K562 (cell line): ENCODE results near the gene GLRX5. TPM values are rescaled to one million over a fixed set of nuclear protein-coding genes. Genes with fewer than 3 reads are reported as not detected.

Source experiments
- CTBP1 ChIP-seq: fragments of 450-650 bp; IDR thresholded peaks from 2 replicates; pipeline ENCODE4 v1.6.1; 2016; ENCODE audit warnings: borderline replicate concordance
- ESRRA ChIP-seq: fragments of 450-650 bp; IDR thresholded peaks from 2 replicates; pipeline ENCODE4 v1.6.1; 2014; ENCODE audit warnings: low read depth, mild to moderate bottlenecking, moderate library complexity, borderline replicate concordance
- NFXL1 ChIP-seq: fragments of 450-650 bp; formaldehyde crosslinking; IDR thresholded peaks from 2 replicates; pipeline ENCODE4 v1.4.0; 2021; ENCODE audit warnings: mild to moderate bottlenecking
- RB1 ChIP-seq: fragments of 450-650 bp; IDR thresholded peaks from 2 replicates; pipeline ENCODE4 v1.6.1; 2017; ENCODE audit warnings: low read depth, mild to moderate bottlenecking
- RBM14 ChIP-seq: fragments of 200-400 bp; formaldehyde crosslinking; IDR thresholded peaks from 2 replicates; pipeline ENCODE4 v1.6.1; 2018; ENCODE audit warnings: low read depth, mild to moderate bottlenecking, low read length, moderate library complexity, borderline replicate concordance; ENCODE audit not compliant: insufficient read depth
- RNF2 ChIP-seq: sonication (generic); IDR thresholded peaks from 2 replicates; pipeline ENCODE4 v1.6.1; 2016
- SMAD3 ChIP-seq: fragments of 450-650 bp; formaldehyde crosslinking; conservative IDR thresholded peaks from 2 replicates; pipeline ENCODE4 v1.4.0; 2020; ENCODE audit warnings: mild to moderate bottlenecking
- ZMIZ1 ChIP-seq, 2 experiments: fragments of 150-350 bp in 1 of 2; IDR thresholded peaks; 2 replicates each; pipeline ENCODE4 v1.6.1; 2012 to 2016; ENCODE audit warnings: low read depth in 2 of 2, low read length in 2 of 2, mild to moderate bottlenecking in 1 of 2, moderate library complexity in 1 of 2
- ZNF707 ChIP-seq: fragments of 250-450 bp; sonication (Bioruptor Pico); conservative IDR thresholded peaks from 2 replicates; pipeline ENCODE4 v1.8.0; 2022; ENCODE audit warnings: inconsistent platforms, mild to moderate bottlenecking, moderate library complexity
- polyA plus RNA-seq, 8 experiments: library from polyadenylated mRNA; depleted of rRNA in 4 of 8; stranded (reverse) in 5 of 8; unstranded in 3 of 8; fragments of >200 nt; fragmentation: Nextera tagmentation in 2 of 8; fragmentation: Illumina TruSeq in 1 of 8; extraction: Ambion mirVana in 2 of 8; extraction: Trizol in 1 of 8; gene quantifications; 2 replicates each; pipeline versions ENCODE4 v1.2.1 to v1.2.3, GENCODE V29; 2011 to 2014; ENCODE audit warnings: inconsistent platforms in 1 of 8, missing spikeins in 1 of 8
- total RNA-seq, 7 experiments: library from RNA; depleted of rRNA in 6 of 7; stranded (reverse); fragments of >200 nt in 6 of 7; fragmentation: Illumina TruSeq in 2 of 7; extraction: Trizol in 2 of 7; gene quantifications; 2 replicates each; pipeline versions ENCODE4 v1.2.1 to v1.2.3, GENCODE V29; 2011 to 2021; ENCODE audit warnings: low replicate concordance in 1 of 7
- TF ChIP-seq, protein P1 (sequence below): sonication (generic); formaldehyde crosslinking; IDR thresholded peaks from 2 replicates; pipeline ENCODE4 v1.9.0; 2022; ENCODE audit warnings: mild to moderate bottlenecking, missing genetic modification reagents

Gene GLRX5
- total and polyA plus RNA-seq, 9 of the 15 experiments (the other 6 are each of a cell fraction or from before 2014, with no cell fraction given) = 16.7 to 96.8 (median 66.8) TPM

DNA sequence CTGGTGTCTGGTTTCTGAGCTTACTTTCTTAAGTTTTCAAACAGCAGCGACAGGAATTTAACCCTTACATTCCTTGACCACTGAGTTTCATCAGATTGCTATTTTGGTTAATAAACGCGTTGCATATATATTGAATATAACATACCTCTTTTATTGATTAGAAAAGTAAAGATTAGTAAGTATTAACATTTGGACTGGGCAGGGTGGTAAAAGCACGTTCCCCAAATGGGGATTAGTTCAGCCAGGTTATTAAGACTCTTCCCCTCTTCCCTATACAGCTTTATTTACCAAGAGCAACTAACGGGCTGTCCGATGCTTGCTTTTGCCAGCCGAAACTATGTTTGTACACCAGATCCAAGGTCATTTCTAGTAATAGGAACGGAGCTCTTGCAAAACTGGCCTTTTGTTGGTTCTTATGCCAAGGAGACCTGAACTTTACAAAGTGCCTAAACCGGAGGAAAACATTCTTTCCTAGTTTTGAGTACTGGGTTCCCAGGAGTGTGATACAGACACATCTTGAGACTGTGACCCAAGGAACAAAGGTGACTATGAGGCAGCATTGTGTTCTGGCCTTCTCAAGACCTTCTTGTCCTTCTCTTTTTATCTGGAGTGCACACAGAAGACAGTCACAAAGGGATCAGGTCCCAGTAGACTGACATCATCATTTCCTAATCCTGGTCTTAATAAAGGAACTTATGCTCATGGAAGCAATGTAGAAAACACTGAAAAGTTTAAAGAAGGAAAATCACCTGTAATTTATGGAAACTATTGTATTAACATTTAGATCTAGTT, 2.6 kb downstream of the GLRX5 start (continued):
- no peak for TF ChIP-seq ZMIZ1 (IDR thresholded peaks at IDR 0.05; ENCODE audit: low read depth in 2 of 2, low read length in 2 of 2)
- TF ChIP-seq, protein P1, sequence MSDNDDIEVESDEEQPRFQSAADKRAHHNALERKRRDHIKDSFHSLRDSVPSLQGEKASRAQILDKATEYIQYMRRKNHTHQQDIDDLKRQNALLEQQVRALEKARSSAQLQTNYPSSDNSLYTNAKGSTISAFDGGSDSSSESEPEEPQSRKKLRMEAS (CRISPR knock-in tag) = no peak
- no peak for TF ChIP-seq SMAD3 (CRISPR knock-in tag)
- 0 out of 2 replicates have a peak, but pooled peaks have one; percentile 11 for TF ChIP-seq CTBP1
- TF ChIP-seq NFXL1 (CRISPR knock-in tag) = no peak
- no peak for TF ChIP-seq RNF2
- no peak for TF ChIP-seq ZNF707 (CRISPR knock-in tag)
- no peak for TF ChIP-seq RBM14
- TF ChIP-seq RB1 = no peak
- TF ChIP-seq ESRRA = peak; percentile 64; the same call in 1 of the 2 replicates
